ENCODE measurements around the gene FAM174A. TPM values are rescaled to one million over a fixed set of nuclear protein-coding genes. Genes with fewer than 3 reads are reported as not detected.
A peak's percentile ranks its signal among the peaks of the same experiment; 100 is the strongest.
"Not testable (repeated sequence)": the region's sequence is repeated elsewhere in the genome, so short reads cannot be mapped to it uniquely, and the experiment has no call there.

FAM174A gene
- total and polyA plus RNA-seq, 3 experiments from 2014 or later = 8.5 to 10.4 (median 8.9) TPM

DNA sequence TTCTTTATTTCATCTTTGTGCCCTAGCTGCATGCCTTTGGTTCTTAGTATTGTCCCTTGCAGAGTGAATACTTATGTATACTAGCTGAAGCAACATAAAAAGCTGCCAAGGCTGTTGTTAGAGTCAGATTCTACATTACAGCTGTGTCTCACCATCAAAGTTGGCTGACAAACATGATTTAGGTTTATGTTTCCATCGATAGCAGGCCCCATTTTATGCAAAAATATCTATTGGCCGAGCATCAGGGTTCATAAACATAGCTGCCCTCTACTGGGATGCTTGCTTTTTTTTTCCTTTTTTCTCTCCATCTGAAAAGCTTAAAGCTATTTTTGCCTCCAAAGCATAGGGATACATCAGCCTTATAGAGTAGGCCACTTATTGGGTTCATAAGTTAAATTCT is 68.0 kb downstream of the FAM174A start:
- POLR2A ChIA-PET = no interaction called here
- H3K4me1 Mint-ChIP-seq = no peaks in the 10 kb centered on the region
- no peak overlapping the region for H3K27ac Mint-ChIP-seq
- no peak overlapping the region for H3K4me3 Mint-ChIP-seq
- Histone ChIP-seq H3K36me3 (ENCODE audit: insufficient read depth, low read length) (no peaks in the 10 kb centered on the region), H3K9me3 (ENCODE audit: low read length) (no peaks in the 10 kb centered on the region), H3K4me3 (ENCODE audit: low read length) (no peak overlapping the region), H3K27ac (ENCODE audit: low read depth, low read length) (no peak overlapping the region), H3K27me3 (ENCODE audit: insufficient read depth, low read length, poor library complexity, severe bottlenecking) (no peaks in the 10 kb centered on the region), H3K4me1 (ENCODE audit: insufficient read depth, low read length) (no peaks in the 10 kb centered on the region)
- H3K9me3 Mint-ChIP-seq = no peaks in the 10 kb centered on the region
- H3K36me3 Mint-ChIP-seq = peaks cover 0 to 1% (median 0%) of the 10 kb centered on the region in 3 donors
- no peak for DNase-seq
- no peaks in the 10 kb centered on the region for H3K27me3 Mint-ChIP-seq
- CTCF ChIA-PET = no interaction called here

DNA sequence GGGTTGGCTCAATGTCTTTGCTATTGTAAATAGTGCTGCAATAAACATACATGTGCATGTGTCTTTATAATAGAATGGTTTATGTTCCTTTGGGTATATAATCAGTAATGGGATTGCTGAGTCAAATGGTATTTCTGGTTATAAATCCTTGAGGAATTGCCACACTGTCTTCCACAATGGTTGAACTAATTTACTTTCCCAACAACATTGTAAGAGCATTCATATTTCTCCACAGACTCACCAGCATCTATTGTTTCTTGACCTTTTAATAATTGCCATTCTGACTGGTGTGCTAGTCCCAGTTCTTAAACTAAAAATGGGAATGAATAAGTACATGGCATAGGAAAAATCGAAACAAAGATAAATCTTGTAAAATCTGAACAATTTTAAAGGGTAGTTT is 68.8 kb downstream of the FAM174A start:
- H3K4me3 Mint-ChIP-seq; H3K27me3 ChIP-seq (ENCODE audit: insufficient read depth, low read length, poor library complexity, severe bottlenecking); H3K4me1 Mint-ChIP-seq; H3K27me3 Mint-ChIP-seq; H3K4me3 ChIP-seq (ENCODE audit: low read length); H3K36me3 Mint-ChIP-seq; H3K4me1 ChIP-seq (ENCODE audit: insufficient read depth, low read length); H3K9me3 Mint-ChIP-seq; POLR2A ChIA-PET; H3K27ac ChIP-seq (ENCODE audit: low read depth, low read length); H3K9me3 ChIP-seq (ENCODE audit: low read length); H3K36me3 ChIP-seq (ENCODE audit: insufficient read depth, low read length); DNase-seq; H3K27ac Mint-ChIP-seq; CTCF ChIA-PET: not testable (repeated sequence)

DNA sequence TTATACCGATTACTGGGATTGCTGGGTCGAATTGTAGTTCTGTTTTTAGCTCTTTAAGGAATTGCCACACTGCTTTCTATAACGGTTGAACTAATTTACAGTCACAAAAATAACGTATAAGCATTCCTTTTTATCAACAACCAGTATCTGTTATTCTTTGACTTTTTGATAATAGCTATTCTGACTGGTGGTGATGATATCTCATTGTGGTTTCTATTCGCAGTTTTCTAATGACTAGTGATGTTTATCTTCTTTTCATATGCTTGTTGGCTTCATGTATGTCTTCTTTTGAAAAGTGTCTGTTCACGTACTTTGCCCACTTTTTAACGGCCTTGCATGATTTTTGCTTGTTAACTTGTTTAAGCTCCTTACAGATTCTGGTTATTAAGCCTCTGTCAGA is 74.4 kb downstream of the FAM174A start:
- ChIA-PET CTCF (no interaction called here), POLR2A (no interaction called here)
- H3K27me3 ChIP-seq (ENCODE audit: insufficient read depth, low read length, poor library complexity, severe bottlenecking) = no peaks in the 10 kb centered on the region
- no peak overlapping the region for H3K27ac ChIP-seq (ENCODE audit: low read depth, low read length)
- peaks cover 0 to 5% (median 0%) of the 10 kb centered on the region in 3 donors for H3K4me1 Mint-ChIP-seq
- H3K4me1 ChIP-seq (ENCODE audit: insufficient read depth, low read length) = no peaks in the 10 kb centered on the region
- H3K27me3 Mint-ChIP-seq = peaks cover 3 to 33% of the 10 kb centered on the region in 2 donors
- no peaks in the 10 kb centered on the region for H3K36me3 ChIP-seq (ENCODE audit: insufficient read depth, low read length)
- H3K36me3 Mint-ChIP-seq = no peaks in the 10 kb centered on the region
- no peaks in the 10 kb centered on the region for H3K9me3 ChIP-seq (ENCODE audit: low read length)
- H3K27ac Mint-ChIP-seq = no peak overlapping the region
- no peak overlapping the region for H3K4me3 ChIP-seq (ENCODE audit: low read length)
- no peak for DNase-seq
- peaks cover 0 to 1% (median 0%) of the 10 kb centered on the region in 5 donors for H3K9me3 Mint-ChIP-seq
- H3K4me3 Mint-ChIP-seq = no peak overlapping the region

DNA sequence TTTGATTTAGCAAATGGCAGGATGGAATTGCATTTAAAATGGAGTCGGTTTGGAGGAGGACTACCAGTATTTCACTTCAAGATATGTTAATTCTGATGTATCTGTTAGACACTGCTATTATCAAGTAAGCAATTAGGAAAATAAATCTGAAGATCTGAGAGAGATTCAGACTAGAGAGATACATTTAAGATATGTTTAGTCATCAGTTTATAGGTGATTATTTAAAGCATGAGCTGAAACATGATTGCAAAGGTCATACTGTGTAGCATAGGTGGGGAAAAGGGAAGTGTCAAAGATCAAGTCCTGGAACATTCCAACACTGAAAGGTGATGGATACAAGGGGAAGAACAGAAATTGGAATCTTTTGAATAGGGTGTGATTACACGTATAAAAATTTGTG is 79.1 kb downstream of the FAM174A start:
- Mint-ChIP-seq H3K36me3 (no peaks in the 10 kb centered on the region), H3K27ac (no peak overlapping the region), H3K9me3 (peaks cover 0 to 1% (median 0%) of the 10 kb centered on the region in 5 donors), H3K27me3 (peaks cover 3 to 29% of the 10 kb centered on the region in 2 donors), H3K4me3 (no peak overlapping the region), H3K4me1 (peaks cover 0 to 5% (median 0%) of the 10 kb centered on the region in 3 donors)
- Histone ChIP-seq H3K27me3 (ENCODE audit: insufficient read depth, low read length, poor library complexity, severe bottlenecking) (no peaks in the 10 kb centered on the region), H3K9me3 (ENCODE audit: low read length) (no peaks in the 10 kb centered on the region), H3K36me3 (ENCODE audit: insufficient read depth, low read length) (no peaks in the 10 kb centered on the region), H3K4me1 (ENCODE audit: insufficient read depth, low read length) (no peaks in the 10 kb centered on the region), H3K4me3 (ENCODE audit: low read length) (no peak overlapping the region), H3K27ac (ENCODE audit: low read depth, low read length) (no peak overlapping the region)
- ChIA-PET CTCF (no interaction called here), POLR2A (no interaction called here)
- DNase-seq = no peak

DNA sequence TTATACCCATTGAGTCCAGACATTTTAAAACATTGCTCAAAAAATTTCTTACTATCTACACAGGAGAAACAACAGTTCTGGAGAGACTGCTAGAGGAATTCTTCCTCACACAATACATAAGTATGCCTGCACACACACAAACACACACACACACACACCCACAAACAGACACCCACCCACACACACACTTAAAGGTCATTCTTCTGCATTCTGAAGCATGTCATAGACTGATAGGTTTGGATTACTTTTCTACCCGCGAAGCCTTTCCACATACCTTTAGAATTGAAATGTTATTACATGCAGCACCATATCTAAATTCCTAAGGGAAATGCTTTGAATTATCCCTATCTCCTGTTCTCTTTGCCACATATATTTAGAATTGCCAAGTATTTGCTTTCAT is 80.2 kb downstream of the FAM174A start:
- Mint-ChIP-seq H3K9me3 (peaks cover 0 to 1% (median 0%) of the 10 kb centered on the region in 5 donors), H3K4me3 (no peak overlapping the region), H3K36me3 (no peaks in the 10 kb centered on the region), H3K27me3 (peaks cover 3 to 21% of the 10 kb centered on the region in 2 donors), H3K27ac (no peak overlapping the region), H3K4me1 (no peaks in the 10 kb centered on the region)
- no peaks in the 10 kb centered on the region for H3K4me1 ChIP-seq (ENCODE audit: insufficient read depth, low read length)
- H3K27ac ChIP-seq (ENCODE audit: low read depth, low read length) = no peak overlapping the region
- no peak overlapping the region for H3K4me3 ChIP-seq (ENCODE audit: low read length)
- no peaks in the 10 kb centered on the region for H3K36me3 ChIP-seq (ENCODE audit: insufficient read depth, low read length)
- POLR2A ChIA-PET = no interaction called here
- no peaks in the 10 kb centered on the region for H3K9me3 ChIP-seq (ENCODE audit: low read length)
- DNase-seq = no peak
- no peaks in the 10 kb centered on the region for H3K27me3 ChIP-seq (ENCODE audit: insufficient read depth, low read length, poor library complexity, severe bottlenecking)
- CTCF ChIA-PET = no interaction called here

DNA sequence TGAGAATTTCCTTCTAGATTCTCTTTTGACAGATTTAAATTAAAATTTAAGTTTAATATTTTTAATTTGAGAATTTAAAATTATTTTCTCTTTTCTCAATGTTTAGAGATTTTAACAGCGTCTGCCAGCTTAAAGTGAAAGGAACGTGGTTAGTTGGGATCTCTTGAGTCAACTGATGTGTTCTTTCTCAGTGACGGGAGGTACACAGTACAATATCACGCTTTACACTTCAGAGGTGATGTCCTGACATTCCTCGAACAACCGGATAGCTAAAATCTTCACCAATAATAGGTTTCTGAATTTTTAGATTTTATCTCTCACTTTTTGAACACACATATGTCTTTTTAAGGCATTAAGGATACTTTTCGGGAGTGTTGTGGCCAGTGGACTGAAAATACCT is 81.1 kb downstream of the FAM174A start:
- H3K4me1 Mint-ChIP-seq = no peaks in the 10 kb centered on the region
- Histone ChIP-seq H3K4me1 (ENCODE audit: insufficient read depth, low read length) (no peaks in the 10 kb centered on the region), H3K27ac (ENCODE audit: low read depth, low read length) (no peak overlapping the region), H3K36me3 (ENCODE audit: insufficient read depth, low read length) (no peaks in the 10 kb centered on the region), H3K9me3 (ENCODE audit: low read length) (no peaks in the 10 kb centered on the region), H3K4me3 (ENCODE audit: low read length) (no peak overlapping the region), H3K27me3 (ENCODE audit: insufficient read depth, low read length, poor library complexity, severe bottlenecking) (no peaks in the 10 kb centered on the region)
- CTCF ChIA-PET = no interaction called here
- POLR2A ChIA-PET = no interaction called here
- no peak for DNase-seq
- peaks cover 2 to 15% of the 10 kb centered on the region in 2 donors for H3K27me3 Mint-ChIP-seq
- H3K9me3 Mint-ChIP-seq = peaks cover 0 to under 1% (median 0%) of the 10 kb centered on the region in 5 donors
- no peaks in the 10 kb centered on the region for H3K36me3 Mint-ChIP-seq
- no peak overlapping the region for H3K27ac Mint-ChIP-seq
- no peak overlapping the region for H3K4me3 Mint-ChIP-seq

DNA sequence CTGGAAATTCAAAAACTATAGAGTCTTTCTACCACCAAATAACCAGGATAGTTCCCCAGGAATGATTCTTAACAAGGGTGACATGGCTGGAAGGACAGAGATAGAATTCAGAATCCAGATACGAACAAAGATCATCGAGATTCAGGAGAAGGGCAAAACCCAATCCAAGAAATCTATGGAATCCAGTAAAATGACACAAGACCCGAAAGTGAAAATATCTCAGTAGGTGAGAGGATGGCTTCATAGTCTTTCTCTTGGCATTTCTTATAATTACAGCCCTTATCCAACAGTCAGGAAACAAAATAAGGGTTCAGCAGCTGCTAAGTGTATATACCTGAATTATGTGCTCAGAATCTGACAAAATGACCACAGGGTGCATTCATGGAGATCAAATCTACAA is 81.8 kb downstream of the FAM174A start:
- no peaks in the 10 kb centered on the region for H3K36me3 ChIP-seq (ENCODE audit: insufficient read depth, low read length)
- H3K4me1 Mint-ChIP-seq = no peaks in the 10 kb centered on the region
- H3K4me1 ChIP-seq (ENCODE audit: insufficient read depth, low read length) = no peaks in the 10 kb centered on the region
- no peaks in the 10 kb centered on the region for H3K9me3 ChIP-seq (ENCODE audit: low read length)
- H3K36me3 Mint-ChIP-seq = no peaks in the 10 kb centered on the region
- H3K27ac Mint-ChIP-seq = no peak overlapping the region
- H3K4me3 Mint-ChIP-seq = no peak overlapping the region
- ChIA-PET POLR2A (no interaction called here), CTCF (no interaction called here)
- H3K9me3 Mint-ChIP-seq = no peaks in the 10 kb centered on the region
- no peak for DNase-seq
- H3K27me3 ChIP-seq (ENCODE audit: insufficient read depth, low read length, poor library complexity, severe bottlenecking) = no peaks in the 10 kb centered on the region
- no peak overlapping the region for H3K4me3 ChIP-seq (ENCODE audit: low read length)
- H3K27ac ChIP-seq (ENCODE audit: low read depth, low read length) = no peak overlapping the region
- peaks cover 0 to 10% of the 10 kb centered on the region in 2 donors for H3K27me3 Mint-ChIP-seq

DNA sequence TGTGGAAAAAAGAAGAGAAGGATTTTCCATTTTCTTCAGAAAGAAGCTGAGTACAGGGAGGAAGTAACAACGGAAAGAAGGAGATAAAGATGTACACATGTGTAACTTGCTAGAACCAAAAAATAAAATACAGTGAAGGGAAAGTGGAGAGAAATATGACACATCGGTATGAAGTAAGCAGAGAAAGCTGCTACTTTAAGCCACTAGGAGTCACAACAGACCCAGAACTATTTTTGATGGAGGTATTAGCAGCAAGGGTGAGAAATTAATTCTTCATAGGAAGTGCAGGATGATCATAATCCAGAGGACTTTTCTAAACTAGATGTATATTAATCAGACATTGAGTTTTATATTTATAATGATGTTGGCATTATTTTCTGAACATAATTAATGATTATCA is 88.5 kb downstream of the FAM174A start:
- Histone ChIP-seq H3K4me1 (ENCODE audit: insufficient read depth, low read length) (no peaks in the 10 kb centered on the region), H3K9me3 (ENCODE audit: low read length) (no peaks in the 10 kb centered on the region), H3K27ac (ENCODE audit: low read depth, low read length) (no peak overlapping the region), H3K36me3 (ENCODE audit: insufficient read depth, low read length) (no peaks in the 10 kb centered on the region), H3K4me3 (ENCODE audit: low read length) (no peak overlapping the region), H3K27me3 (ENCODE audit: insufficient read depth, low read length, poor library complexity, severe bottlenecking) (no peaks in the 10 kb centered on the region)
- H3K4me3 Mint-ChIP-seq = no peak overlapping the region
- H3K9me3 Mint-ChIP-seq = no peaks in the 10 kb centered on the region
- no peaks in the 10 kb centered on the region for H3K36me3 Mint-ChIP-seq
- ChIA-PET CTCF (interaction anchor here (1.1 to 1.6 kb wide), 3 partner anchors 21 to 277 kb away, joined by 3 to 6 read pairs (median 4); no protein-coding TSS in a partner anchor), POLR2A (no interaction called here)
- H3K4me1 Mint-ChIP-seq = no peaks in the 10 kb centered on the region
- H3K27me3 Mint-ChIP-seq = peaks cover 0 to 5% of the 10 kb centered on the region in 2 donors
- no peak overlapping the region for H3K27ac Mint-ChIP-seq
- peak in 2 of 5 donors; percentile 5 to 27 for DNase-seq
